ENCODE measurements around the gene DDTL.
A peak's percentile ranks its signal among the peaks of the same experiment; 100 is the strongest.
"Not testable (repeated sequence)": the region's sequence is repeated elsewhere in the genome, so short reads cannot be mapped to it uniquely, and the experiment has no call there.

DDTL gene

DNA sequence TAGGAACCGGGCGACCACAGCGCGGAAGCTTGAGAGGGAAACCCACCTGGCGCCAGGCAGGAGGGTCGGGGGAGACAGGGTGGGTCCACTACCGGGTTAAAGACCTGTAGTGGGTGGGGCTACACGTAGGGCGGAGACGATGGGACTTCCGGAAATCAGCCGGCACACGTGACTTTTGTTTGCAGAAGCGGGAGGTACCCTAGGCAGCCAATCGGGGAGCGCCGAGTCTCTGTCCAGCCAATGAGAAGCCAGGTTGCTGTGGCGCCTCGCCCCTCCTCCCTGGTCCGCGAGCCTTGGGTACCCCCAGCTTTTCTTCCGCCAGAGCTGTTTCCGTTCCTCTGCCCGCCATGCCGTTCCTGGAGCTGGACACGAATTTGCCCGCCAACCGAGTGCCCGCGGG lies at the start of gene DDTL:
Gene DDTL (plus strand): TSS at position 321 of the 400 bp plus-strand sequence. CDS start 27 bp downstream, at position 348.
- DNase-seq = not testable (repeated sequence)

DNA sequence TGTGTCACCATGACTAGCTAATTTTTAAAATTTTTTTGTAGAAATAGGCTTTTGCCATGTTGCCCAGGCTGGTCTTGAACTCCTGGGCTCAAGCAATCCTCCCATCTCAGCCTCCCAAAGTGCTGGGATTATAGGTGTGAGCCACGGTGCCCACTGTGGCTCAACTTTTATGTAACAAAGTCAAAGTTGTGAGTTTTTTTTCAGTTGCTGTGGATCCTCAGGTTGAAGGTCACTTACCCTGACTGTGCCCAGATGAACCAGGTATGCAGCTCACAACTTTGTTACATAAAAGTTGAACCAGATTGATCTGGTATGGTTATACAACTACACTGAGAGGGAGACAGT lies 46.4 kb upstream of the DDTL start:
- DNase-seq = not testable (repeated sequence)

DNA sequence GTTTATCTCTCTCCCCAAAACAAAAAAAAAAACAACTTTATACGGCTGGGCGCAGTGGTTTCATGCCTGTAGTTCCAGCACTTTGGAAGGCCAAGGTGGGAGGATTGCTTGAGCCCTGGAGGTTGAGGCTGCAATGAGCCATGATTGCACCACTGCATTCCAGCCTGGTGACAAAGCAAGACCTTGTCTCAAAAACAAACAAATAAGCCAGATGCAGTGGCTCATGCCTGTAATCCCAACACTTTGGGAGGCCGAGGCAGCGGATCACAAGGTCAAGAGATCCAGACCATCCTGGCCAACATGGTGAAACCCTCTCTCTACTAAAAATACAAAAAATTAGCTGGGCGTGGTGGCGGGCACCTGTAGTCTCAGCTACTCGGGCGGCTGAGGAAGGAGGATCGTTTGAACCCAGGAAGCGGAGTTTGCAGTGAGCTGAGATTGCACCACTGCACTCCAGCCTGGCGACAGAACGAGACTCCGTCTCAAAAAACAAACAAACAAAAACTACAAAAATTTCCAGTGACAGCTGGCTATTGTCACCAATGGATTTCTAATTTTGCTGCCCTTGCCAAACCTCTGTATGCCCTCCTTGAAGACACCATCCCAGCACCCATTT lies 45.0 kb upstream of the DDTL start:
- DNase-seq = not testable (repeated sequence)

DNA sequence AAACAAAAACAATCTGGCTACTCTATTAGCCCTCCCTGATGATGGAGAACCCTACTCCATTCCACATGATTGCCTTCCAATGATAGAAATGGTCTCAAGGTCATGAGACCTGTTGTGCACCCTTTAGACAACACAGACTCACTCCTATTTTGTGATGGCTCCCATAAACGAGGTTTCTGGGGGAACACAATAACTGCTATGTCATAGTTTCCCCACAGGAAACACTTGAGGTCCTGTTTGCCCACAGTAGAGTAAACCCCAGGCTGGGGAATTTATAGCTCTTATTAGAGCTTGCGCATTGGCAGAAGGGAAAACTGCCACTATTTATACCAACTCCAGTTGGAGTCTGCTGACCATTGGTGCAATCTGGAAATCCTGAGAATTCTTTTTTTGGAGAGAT lies 43.8 kb upstream of the DDTL start:
- DNase-seq = no peak

DNA sequence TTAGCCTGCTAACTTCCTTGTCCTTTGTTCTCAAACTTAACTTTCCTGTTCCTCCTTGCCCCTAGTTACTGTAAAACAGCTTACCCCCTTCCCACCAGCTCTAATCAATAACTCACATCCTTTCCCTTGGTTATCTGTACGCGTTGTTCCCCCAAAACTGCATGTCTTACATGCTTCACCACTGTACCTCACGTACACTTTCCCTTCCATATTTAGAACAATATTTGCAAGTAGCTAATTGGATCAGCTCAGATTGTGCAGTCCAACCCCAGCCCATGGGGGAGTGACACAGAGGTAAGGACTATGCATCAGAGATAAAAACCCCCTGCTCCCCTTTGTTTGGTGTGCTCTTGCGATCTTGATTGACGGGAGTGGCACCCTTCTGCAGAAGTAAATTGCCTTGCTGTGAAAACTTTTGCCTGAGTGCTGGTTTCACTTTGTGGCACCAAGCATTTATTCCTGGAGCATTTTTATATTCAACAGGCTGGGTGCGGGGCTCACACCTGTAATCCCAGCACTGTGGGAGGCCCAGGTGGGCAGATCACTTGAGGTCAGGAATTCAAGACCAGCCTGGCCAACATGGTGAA lies 41.6 kb upstream of the DDTL start:
- no peak for DNase-seq

DNA sequence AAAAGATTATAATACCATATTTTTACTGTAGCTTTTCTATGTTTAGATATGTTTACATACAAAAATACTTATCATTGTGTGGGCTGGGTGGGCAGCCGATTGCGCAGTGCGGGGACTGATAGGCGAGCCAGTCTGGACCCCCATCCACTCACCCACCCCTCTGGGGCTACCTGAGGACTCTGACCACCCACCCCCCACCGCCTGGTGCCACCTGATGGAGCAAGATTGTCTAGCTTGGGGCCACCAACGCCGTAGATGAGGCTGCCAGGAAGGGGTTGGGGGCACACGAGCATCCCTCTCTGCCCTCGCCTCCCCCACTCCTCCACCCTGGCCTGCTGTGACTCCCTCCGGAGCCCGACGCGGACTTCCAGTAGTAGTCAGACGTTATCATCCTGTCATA lies 40.1 kb upstream of the DDTL start:
- no peak for DNase-seq

DNA sequence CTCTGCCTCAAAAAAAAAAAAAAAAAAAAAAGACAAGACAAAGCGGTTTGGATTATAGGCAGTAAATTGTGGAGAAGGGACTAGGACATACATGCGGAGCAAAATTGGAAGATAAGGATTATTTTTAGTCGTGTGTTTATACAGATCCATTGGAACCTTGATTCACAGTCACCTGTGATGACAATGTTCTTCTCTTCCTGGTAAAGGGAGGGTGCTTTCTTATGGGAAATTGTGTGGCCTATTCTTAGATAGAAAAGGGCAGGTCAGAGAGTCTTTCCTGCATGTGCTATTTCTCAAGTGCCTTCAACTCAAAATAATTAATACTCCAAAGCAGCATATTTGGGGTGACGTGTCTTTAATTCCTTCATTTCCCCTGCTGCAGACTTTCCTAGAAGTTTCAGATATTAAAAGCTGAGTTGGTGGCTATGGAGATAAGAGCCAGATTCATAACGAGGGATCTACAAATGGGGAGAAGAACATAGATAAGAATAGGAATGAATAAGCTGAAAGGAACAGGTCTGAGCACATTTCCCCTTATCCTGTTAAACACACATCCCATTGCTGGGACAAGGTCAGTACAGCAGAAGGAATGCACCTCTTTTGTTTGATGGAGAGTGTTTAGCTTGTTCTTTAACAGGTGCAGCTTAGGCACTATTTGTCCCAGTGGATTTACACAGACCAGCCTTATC lies 28.2 kb upstream of the DDTL start:
- DNase-seq = no peak

DNA sequence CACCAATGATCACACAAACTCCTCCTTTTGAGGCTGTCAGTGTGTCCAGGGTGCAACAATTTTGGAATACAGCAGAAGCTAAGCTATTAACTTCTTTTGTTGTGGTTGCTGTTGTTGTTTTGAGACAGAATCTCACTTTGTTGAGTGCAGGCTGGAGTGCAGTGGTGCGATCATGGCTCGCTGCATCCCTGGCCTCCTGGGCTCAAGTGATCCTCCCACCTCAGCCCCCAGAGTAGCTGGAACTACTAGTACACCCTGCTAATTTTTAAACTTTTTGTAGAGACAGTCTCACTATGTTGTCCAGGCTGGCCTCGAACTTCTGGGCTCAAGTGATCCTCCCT lies 27.7 kb upstream of the DDTL start:
- DNase-seq = no peak

DNA sequence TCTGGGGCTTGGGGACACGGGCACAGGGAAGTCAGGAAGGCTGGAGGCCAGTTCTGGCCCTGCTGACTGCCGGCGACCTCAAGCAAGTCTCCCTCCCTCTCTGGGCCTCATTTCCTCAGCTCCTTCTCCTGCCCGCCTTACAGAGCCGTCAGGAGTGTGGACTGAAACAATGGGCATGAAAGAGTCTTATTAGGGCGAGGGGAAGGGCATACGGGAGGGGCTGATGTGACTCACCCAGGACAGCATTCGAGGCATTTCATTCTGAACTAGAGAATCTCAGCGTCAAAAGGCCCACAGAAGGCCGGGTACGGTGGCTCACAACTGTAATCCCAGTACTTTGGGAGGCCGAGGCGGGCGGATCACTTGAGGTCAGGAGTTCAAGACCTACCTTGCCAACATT lies 26.5 kb upstream of the DDTL start:
- not testable (repeated sequence) for DNase-seq

DNA sequence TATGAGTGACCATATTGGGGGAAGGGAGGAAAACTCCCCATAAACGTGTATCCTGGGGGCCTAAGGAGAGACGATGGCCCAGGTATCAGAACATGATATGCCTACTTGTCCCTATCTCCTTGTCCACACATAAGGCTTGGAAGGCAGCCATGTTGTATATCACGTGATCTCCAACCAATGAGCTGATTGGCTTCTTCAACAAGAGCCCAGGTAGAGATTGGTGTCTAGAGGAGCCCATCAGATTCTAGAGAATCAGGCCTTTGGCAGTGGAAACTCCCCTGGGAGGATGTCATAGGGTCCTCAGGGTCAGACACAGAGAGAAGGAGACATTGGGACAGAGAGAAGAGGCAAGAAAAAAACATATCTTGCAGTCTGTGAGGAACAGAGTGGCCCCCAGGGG lies 19.3 kb upstream of the DDTL start:
- not testable (repeated sequence) for DNase-seq

DNA sequence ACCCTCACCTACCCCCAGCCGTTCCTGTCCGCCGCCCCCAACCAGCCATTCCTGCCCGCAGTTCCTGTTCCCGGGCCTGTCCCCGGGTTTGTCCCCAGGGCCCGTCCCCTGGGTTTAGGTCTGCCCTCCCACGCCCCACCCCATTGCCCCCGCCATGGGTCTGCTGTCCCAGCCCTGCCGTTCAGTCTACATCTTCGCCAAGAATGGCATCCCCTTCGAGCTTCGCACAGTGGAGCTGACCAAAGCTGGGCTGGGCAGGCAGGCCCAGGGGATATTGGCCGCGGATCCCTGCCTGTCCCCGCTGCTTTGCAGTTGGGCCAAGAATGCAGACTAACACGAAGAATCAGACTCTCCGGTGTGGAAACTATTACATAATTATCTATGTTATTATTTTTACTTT lies 16.9 kb upstream of the DDTL start:
- not testable (repeated sequence) for DNase-seq

DNA sequence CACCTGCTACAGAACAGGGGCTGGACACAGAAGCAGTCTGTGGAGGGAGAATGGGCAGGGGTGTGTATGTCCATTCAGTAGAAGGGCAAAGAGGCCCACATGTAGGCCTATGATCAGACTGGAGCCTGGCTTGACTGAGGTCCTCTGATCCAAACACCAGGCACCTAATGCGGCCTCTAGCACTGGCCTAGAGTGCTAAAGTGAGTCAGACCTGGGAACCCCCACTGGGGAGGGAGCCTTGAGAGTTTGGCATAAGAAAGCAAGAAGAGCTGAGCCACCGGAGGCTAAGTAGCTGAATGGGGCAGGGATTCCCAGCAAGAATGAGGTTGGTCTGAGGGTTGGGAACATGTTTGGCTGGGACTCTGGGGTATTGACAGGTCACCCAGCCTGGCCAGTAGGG lies 15.3 kb upstream of the DDTL start:
- not testable (repeated sequence) for DNase-seq

DNA sequence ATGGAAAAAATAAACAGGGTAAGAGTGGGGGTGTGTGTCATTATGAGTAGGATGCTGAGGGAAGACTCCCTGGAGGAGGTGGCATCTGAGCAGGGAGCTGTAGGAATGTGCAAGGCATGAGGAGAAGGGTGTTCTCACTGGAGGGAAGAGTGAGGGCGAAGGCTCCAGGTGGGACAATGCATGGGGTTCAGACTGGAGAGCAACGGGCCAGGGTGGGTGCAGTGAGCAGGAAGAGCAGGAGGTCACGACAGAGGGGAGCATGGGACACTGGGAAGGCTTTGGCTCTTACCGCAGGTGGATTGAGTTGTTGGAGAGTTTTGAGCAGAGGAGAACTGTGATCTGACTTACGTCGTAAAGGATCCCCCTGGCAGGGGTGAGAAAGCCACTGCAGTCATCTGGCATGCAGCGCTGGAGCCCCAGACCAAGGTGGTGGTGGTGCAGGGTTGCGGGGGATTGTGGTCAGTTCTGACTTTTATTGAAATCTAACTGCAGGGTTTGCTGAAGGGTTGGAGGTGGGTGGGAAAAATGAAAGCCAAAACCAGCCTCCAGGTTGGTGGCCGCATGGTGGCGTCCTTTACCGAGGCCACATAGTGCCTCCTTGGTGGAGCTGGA lies 13.8 kb upstream of the DDTL start:
- not testable (repeated sequence) for DNase-seq

DNA sequence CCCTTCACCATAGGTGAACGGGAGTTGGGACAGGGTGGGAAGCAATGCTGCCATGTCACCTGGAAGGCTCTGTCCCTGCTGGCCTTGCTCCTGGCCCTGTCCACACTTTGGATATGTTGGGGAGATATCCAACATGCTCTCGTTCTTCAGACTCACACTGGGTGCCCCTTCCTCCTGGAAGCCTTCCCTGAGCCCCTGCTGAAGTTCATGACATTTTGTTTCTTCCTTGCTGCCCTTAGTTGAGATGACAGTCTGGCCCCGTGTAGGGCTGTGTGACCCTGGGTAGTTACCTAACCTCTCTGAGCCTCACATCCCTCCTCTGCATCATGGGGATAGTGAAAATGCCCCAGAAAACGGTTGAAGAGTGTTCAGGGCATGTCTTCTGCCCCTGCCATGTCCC lies 13.2 kb upstream of the DDTL start:
- DNase-seq = not testable (repeated sequence)

DNA sequence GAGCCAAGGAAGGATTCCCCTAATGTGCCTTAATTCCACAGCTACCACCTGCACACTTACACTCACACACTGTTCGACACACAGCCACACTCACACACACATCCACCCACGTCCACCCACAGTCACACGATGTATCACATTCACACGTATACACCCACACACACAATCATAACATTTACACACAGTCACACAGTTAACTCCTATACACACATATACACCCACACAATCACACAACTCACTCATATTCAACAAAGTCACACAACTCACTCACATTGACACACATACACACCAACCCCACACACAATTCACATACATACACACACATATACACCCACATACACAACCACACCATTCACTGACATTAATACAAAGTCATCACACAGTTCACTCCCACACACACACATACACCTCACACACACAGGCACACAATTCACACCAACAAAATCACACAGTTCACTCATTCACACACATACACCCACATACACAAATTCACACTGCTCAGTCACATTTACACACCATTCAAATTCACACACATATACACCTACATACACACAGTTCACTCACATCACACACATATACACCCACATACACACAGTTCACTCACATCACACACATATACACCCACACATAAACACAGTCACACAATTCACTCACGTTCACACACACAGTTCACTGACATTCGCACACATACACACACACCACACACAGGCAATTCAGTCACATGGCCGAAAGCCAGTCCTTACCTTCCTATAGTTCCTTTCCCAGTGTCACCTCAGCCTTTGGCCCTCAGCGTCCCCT lies 12.3 kb upstream of the DDTL start:
- DNase-seq = not testable (repeated sequence)

DNA sequence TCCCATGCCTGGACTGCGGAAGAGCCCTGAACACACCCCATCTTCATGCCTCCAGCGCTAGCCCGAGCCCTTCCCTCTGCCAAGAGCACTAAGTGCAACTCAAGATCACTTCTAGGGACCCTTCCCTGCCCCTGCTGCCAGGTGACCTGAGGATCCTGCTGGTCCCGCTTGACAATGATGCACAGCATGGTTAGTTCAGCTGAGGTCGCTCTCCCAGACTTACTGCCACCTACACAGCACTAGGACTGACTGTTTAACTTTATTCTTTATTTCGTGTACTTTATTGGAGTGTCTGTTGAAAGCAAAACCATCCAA lies 11.7 kb upstream of the DDTL start:
- DNase-seq = not testable (repeated sequence)

DNA sequence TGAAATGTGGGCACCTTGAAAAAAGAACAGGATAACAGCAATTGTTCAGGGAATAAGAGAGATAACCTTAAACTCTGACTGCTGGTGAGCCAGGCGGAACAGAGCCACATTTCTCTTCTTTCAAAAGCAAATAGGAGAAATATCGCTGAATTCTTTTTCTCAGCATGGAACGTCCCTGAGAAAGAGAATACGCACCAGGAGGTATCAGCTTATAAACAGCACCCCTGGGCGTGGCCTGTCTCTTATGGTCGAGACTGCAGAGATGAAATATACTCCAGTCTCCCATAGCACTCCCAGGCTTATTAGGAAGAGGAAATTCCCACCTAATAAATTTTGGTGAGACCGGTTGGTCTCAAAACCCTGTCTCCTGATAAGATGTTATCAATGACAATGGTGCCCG lies 10.8 kb upstream of the DDTL start:
- not testable (repeated sequence) for DNase-seq

DNA sequence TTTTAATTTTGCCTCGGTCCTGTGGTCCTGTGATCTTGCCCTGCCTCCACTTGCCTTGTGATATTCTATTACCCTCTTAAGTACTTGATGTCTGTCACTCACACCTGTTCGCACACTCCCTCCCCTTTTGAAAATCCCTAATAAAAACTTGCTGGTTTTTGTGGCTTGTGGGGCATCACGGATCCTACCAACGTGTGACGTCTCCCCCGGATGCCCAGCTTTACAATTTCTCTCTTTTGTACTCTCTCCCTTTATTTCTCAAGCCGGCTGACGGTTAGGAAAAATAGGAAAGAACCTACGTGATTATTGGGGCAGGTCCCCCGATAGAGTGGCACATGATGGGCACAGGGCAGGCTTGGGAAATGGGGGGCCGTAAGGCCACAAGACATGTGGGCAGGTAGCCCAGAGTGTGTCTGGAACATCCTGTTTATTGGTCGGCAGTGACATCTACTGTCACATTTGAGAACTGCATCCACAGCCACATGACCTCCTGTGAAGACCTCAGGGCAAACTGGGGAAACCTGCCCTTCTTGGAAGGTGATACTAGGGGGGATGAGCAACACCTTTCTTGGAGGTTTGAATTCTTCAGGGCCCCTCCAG lies 10.3 kb upstream of the DDTL start:
- peak; percentile 81 for DNase-seq

DNA sequence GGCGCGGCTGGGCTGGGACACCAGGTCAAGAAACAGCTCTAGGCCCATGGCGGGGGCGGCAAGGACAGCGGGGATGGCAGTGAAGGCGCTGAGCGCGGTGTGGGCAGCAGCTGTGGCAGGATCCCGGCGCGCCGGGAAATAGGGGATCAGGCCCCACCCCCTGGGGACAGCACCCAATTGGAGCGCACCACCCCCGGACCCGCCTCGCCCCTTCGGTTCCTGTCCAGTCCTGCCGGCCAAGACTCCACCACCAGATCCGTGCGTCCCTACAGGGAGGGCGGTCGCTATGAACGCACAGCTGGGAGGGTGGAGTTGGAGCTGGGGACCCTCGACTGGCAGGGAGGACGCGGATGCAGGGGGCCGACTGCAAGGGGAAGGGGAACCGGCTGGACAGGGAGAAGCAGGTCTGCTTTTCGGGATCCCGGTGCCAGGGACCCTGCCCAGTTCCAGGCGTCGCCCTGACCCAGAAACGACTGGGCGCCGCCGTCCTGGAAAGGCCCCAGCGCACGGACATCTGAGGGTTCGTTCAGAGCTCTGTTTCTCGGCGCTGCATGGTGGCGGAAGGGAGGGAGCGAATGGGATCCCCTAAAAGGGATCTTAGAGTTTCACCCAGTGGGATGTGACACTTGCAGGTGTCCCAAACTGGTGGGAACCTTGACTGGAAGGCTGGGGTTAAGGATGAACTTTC lies 5.5 kb upstream of the DDTL start, which contains the start of gene GSTT2B:
Gene GSTT2B (minus strand): TSS at position 112 of the 688 bp plus-strand sequence. CDS start 64 bp downstream, at position 48.
- DNase-seq = not testable (repeated sequence)

DNA sequence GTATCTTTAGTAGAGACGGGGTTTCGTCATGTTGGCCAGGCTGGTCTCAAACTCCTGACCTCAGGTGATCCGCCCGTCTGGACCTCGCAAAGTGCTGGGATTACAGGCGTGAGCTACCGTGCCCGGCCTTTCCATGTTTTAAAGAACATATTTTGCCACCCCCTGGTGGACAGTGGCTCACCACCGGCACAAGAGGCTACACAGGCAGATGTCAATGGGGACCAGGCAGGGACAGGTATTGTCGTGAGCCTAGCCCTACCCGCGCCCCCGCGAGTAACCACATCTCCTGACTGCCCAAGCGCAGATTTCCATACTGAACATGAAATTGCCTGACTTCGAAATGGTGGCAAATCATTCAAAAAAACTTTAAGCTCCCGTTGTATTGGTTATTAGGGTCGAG lies 594 bp upstream of the DDTL start:
- DNase-seq = not testable (repeated sequence)

DNA sequence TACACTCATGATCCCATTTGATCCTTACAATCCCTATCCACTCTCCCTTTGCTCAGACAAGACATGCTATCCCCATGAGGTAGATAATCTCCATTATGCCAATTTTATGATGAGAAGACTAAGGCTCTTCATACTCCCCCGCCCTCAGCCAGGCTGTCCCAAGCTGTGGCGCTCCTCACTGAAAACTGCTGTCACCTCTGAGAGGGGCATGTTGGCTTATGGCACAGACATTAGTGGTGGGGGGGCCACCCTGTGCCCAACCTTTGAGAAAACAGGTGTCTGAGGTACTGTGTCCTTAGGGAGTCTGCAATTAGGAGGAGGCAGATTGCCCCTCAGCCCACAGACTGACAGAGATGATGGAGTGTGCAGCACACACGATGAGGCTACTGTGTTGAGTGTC lies 2.4 kb downstream of the DDTL start:
- no peak for DNase-seq

DNA sequence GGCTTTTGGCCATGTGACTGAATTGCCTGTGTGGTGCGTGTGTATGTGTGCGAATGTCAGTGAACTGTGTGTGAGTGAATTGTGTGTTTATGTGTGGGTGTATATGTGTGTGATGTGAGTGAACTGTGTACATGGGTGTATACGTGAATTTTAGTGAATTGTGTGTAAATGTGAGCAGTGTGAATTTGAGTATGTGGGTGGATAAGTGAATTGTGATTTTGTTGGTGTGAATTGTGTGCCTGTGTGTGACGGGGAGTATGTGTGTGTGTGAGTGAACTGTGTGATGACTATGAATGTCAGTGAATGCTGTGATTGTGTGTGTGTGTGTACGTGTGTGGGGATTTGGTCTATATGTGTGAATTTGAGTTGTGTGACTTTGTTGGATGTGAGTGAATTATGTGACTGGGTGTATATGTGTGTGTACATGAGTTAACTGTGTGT lies 3.5 kb downstream of the DDTL start:
- DNase-seq = no peak
